Type B pancreatic cell (in vitro differentiated cells): ENCODE data around the gene F2RL2. TPM values are rescaled to one million over a fixed set of nuclear protein-coding genes. Genes with fewer than 3 reads are reported as not detected.

Source experiments
- DNase-seq: peaks from one replicate; pipeline ENCODE4 v3.0.0; 2021; ENCODE audit warnings: mixed read lengths; ENCODE audit not compliant: unreplicated experiment; ENCODE audit errors: extremely low spot score
- H3K27ac Mint-ChIP-seq: 2 replicates; pipeline ENCODE4 v1.8.0; 2021; ENCODE audit warnings: mild to moderate bottlenecking, mixed read lengths
- H3K27me3 Mint-ChIP-seq: 2 replicates; pipeline ENCODE4 v1.8.0; 2021; ENCODE audit warnings: mixed read lengths
- H3K36me3 Mint-ChIP-seq: 2 replicates; pipeline ENCODE4 v1.8.0; 2021; ENCODE audit warnings: mixed read lengths
- H3K4me1 Mint-ChIP-seq: one replicate; pipeline ENCODE4 v1.8.0; 2021; ENCODE audit warnings: mixed read lengths; ENCODE audit not compliant: unreplicated experiment
- H3K4me3 Mint-ChIP-seq: 2 replicates; pipeline ENCODE4 v1.8.0; 2021; ENCODE audit warnings: mild to moderate bottlenecking, mixed read lengths
- H3K9me3 Mint-ChIP-seq: 2 replicates; pipeline ENCODE4 v1.8.0; 2021; ENCODE audit warnings: mixed read lengths
- CTCF ChIP-seq: fragments of 200-600 bp; sonication (generic); conservative IDR thresholded peaks from 2 replicates; pipeline ENCODE4 v1.5.0; 2021; ENCODE audit warnings: antibody characterized with exemption, mild to moderate bottlenecking
- total RNA-seq: library from RNA; stranded (reverse); gene quantifications from 2 replicates; pipeline ENCODE4 v1.2.1, GENCODE V29; 2021; ENCODE audit warnings: low replicate concordance

Gene F2RL2
- total RNA-seq, 1 donor from 2014 or later, result 5.1 TPM

DNA sequence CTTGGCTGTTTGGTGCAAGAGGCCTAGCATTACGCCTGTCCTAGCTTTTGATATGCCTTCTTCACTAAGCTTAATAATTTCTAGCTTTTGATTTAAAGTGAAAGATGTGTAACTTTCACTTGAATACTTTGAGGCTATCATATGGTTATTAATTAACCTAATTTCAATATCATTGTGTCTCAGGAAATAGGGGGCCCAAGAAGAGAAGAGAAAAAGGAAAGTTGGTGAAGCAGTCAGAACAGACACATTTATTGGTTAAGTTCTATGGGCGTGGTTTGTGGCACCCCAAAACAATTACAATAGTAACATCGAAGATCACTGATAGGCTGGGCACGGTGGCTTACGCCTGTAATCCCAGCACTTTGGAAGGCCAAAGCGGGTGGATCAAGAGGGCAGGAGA is 40.9 kb upstream of the F2RL2 start:
- H3K27ac Mint-ChIP-seq, result no peak overlapping the region
- peaks cover 4% of the 10 kb centered on the region for H3K36me3 Mint-ChIP-seq
- no peaks in the 10 kb centered on the region for H3K4me1 Mint-ChIP-seq
- no peaks in the 10 kb centered on the region for H3K9me3 Mint-ChIP-seq
- H3K27me3 Mint-ChIP-seq, result no peaks in the 10 kb centered on the region
- no peak overlapping the region for H3K4me3 Mint-ChIP-seq
- DNase-seq, result no peak
- no peak for TF ChIP-seq CTCF

- Mint-ChIP-seq H3K27ac (no peak overlapping the region), H3K4me3 (no peak overlapping the region), H3K36me3 (peaks cover 4% of the 10 kb centered on the region), H3K9me3 (no peaks in the 10 kb centered on the region), H3K27me3 (no peaks in the 10 kb centered on the region), H3K4me1 (no peaks in the 10 kb centered on the region)
- no peak for TF ChIP-seq CTCF
- no peak for DNase-seq
Measured at GRCh38 chr5:76663573-76663972, 40.4 kb upstream of the F2RL2 start.

DNA sequence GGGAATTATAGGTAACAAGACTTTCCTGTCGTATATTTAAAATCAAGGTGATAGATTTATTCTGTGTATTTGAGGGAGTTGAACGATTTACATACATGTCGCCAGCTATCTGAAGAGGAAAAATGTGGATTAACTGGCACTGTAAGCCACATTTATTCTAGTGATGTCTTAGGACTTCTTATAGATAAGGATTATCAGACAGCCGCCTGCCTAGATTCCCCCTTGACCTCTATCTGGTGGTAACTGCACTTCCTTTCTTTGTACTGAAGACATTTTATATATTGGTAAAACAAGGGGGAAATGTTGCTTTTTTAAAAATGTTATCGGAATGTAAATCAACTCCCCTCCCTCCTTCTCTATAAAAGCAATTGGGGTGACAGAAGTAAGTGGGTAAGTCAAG is 39.3 kb upstream of the F2RL2 start:
- H3K27ac Mint-ChIP-seq, result no peak overlapping the region
- H3K4me1 Mint-ChIP-seq, result no peaks in the 10 kb centered on the region
- H3K4me3 Mint-ChIP-seq, result no peak overlapping the region

GRCh38 chr5:76660360-76660759 is 37.2 kb upstream of the F2RL2 start:
- no peak overlapping the region for H3K4me3 Mint-ChIP-seq
- TF ChIP-seq CTCF, result no peak
- H3K36me3 Mint-ChIP-seq, result peaks cover 4% of the 10 kb centered on the region
- no peak for DNase-seq
- H3K4me1 Mint-ChIP-seq, result no peaks in the 10 kb centered on the region
- no peak overlapping the region for H3K27ac Mint-ChIP-seq
- no peaks in the 10 kb centered on the region for H3K27me3 Mint-ChIP-seq
- H3K9me3 Mint-ChIP-seq, result no peaks in the 10 kb centered on the region

More for the DNA sequence above, 39.3 kb upstream of the F2RL2 start:
- H3K27me3 Mint-ChIP-seq, result no peaks in the 10 kb centered on the region
- peaks cover 4% of the 10 kb centered on the region for H3K36me3 Mint-ChIP-seq
- no peak for DNase-seq
- TF ChIP-seq CTCF, result no peak
- no peaks in the 10 kb centered on the region for H3K9me3 Mint-ChIP-seq

- H3K36me3 Mint-ChIP-seq, result no peaks in the 10 kb centered on the region
- H3K9me3 Mint-ChIP-seq, result no peaks in the 10 kb centered on the region
- no peaks in the 10 kb centered on the region for H3K4me1 Mint-ChIP-seq
- no peak for TF ChIP-seq CTCF
- no peak for DNase-seq
- H3K27me3 Mint-ChIP-seq, result no peaks in the 10 kb centered on the region
- H3K27ac Mint-ChIP-seq, result no peak overlapping the region
- no peak overlapping the region for H3K4me3 Mint-ChIP-seq
Measured at GRCh38 chr5:76657683-76658311, 34.6 kb upstream of the F2RL2 start.

DNA sequence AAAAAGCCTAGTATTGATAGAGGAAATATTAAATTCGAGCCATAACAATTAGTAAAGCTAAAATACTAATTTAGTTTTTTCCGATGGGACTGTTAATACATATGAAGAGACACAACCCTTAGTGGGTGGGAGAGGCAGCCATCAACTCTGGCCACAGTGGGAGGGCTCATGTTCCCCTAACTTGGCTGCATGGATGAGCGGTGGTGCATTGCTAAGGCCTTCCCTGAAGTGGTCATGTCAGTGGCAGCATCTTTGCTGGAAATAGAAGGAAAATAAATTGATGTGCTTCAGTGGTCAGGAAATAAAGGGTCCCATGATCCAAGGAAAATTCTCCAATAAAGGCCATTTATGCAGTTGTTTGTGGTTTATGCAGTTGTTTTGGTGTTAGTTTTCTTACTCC is 33.9 kb upstream of the F2RL2 start:
- H3K4me3 Mint-ChIP-seq, result no peak overlapping the region
- H3K4me1 Mint-ChIP-seq, result no peaks in the 10 kb centered on the region
- no peak overlapping the region for H3K27ac Mint-ChIP-seq
- no peaks in the 10 kb centered on the region for H3K27me3 Mint-ChIP-seq
- no peaks in the 10 kb centered on the region for H3K36me3 Mint-ChIP-seq
- no peak for TF ChIP-seq CTCF
- no peaks in the 10 kb centered on the region for H3K9me3 Mint-ChIP-seq
- DNase-seq, result no peak
